Neural progenitor cell (in vitro differentiated cells): ENCODE data around the gene E2F8.

ENCODE experiments used
- CTCF ChIP-seq: fragments of 200-600 bp; sonication (generic); IDR thresholded peaks from 2 replicates; pipeline ENCODE4 v1.5.1; 2017; ENCODE audit warnings: antibody characterized with exemption, mild to moderate bottlenecking
- EZH2phosphoT487 ChIP-seq: fragments of 200-600 bp; sonication (generic); IDR thresholded peaks from 2 replicates; pipeline ENCODE4 v1.6.1; 2017; ENCODE audit warnings: antibody characterized with exemption

- TF ChIP-seq EZH2phosphoT487 (no peak), CTCF (no peak)
These were observed 6.1 kb upstream of the E2F8 start for GRCh38 chr11:19246816-19247215.
